Spleen (tissue), 7 donors: ENCODE measurements around the gene ZNF740.
A peak's percentile ranks its signal among the peaks of the same experiment; 100 is the strongest.

Experiments
- CTCF ChIP-seq, 11 experiments: fragments of 200-600 bp in 7 of 11; fragments of 450-650 bp in 4 of 11; sonication (generic) in 4 of 11; IDR thresholded peaks in 8 of 11; conservative IDR thresholded peaks in 3 of 11; 1 replicate in 7 of 11; 2 replicates in 4 of 11; pipeline versions ENCODE4 v1.4.0 to v1.8.0; 2016 to 2021; ENCODE audit warnings: antibody characterized with exemption in 11 of 11, inconsistent platforms in 4 of 11, mild to moderate bottlenecking in 1 of 11
- POLR2AphosphoS5 ChIP-seq, 3 donors: sonication (generic); formaldehyde crosslinking; IDR thresholded peaks; one replicate each; pipeline ENCODE4 v1.5.1; 2017; ENCODE audit warnings: antibody characterized with exemption in 3 of 3
- donor health status: DM: no; HTN: no; CAD: no; lungs with moderate emphysema.
- donor health status: DM: no; HTN: no; CAD: no.
- donor health status: DM: no; HTN: no; CAD: no.

DNA sequence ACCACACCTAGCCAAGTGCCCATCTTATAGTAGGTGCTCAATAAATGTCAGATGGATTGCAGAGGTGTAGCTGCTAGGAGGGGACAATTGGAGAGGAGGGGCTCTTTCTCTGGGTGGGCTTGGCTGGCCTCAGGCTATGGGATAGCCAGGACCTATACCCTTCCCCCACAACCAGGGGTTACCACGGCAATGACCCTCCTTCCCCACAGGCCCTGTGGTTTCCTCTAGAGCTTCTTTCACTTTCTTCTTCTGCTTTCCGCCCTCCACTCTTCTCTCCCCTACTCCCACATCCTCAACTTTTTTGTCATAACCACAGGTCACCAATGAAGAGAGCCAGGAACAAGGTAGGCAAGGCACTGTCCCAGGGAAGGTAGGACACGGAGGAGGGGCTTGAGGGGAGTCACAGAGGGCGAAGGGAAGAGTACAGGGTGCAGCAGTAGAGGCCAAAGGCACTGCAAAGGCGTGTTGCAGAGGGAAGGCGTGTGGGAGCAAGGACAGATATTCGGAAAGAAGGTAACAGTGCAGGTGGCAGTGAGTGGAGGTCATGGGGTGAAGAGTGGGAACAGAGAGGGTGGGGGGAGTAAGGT lies 28.4 kb downstream of the ZNF740 start:
- peak in 1 of 11 experiments; percentile 11 for TF ChIP-seq CTCF (IDR thresholded peaks at IDR 0.05 in 8 of 11, conservative IDR thresholded peaks at IDR 0.05 in 3 of 11)
- TF ChIP-seq POLR2AphosphoS5 (IDR thresholded peaks at IDR 0.05) = peak in 2 of 3 donors; percentile 53 to 69
